H1 (cell line): ENCODE data around the gene TTF1. TPM values are rescaled to one million over a fixed set of nuclear protein-coding genes. Genes with fewer than 3 reads are reported as not detected.

Experiments
- CTCF ChIA-PET: fragments of 300-600 bp; sonication (Branson Sonifier 250); formaldehyde crosslinking; loops from one replicate; lab custom pipeline; 2021; ENCODE audit not compliant: partially characterized antibody; lab: Charles Lee
- POLR2A ChIA-PET: fragments of 300-600 bp; sonication (Branson Sonifier 250); formaldehyde crosslinking; loops from one replicate; lab custom pipeline; 2021; ENCODE audit warnings: inconsistent platforms; ENCODE audit not compliant: partially characterized antibody; lab: Charles Lee
- DNase-seq, 2 experiments: peaks; one replicate each; pipeline versions ENCODE4 v3.0.0 to v3.0.0-alpha.2; 2010 to 2022; ENCODE audit warnings: low spot score in 2 of 2, low read depth in 1 of 2, mixed read lengths in 1 of 2
- FAIRE-seq: peaks from 2 replicates; lab custom pipeline; 2011; peaks lifted over from hg19 to GRCh38; lab: Jason Lieb, UNC
- H2AFZ ChIP-seq: 2 replicates; pipeline ENCODE4 v1.8.1; 2012; ENCODE audit warnings: low read length, inconsistent platforms
- H2AK5ac ChIP-seq: 2 replicates; pipeline ENCODE4 v1.6.1; 2013; ENCODE audit warnings: low read depth, low read length
- H2BK120ac ChIP-seq: replicated peaks from 2 replicates; pipeline ENCODE3; 2013; ENCODE audit warnings: low read depth, low read length, inconsistent platforms
- H2BK12ac ChIP-seq: 2 replicates; pipeline ENCODE4 v1.6.1; 2013; ENCODE audit warnings: low read depth, low read length
- H2BK15ac ChIP-seq: 2 replicates; pipeline ENCODE4 v1.6.1; 2013; ENCODE audit warnings: low read length
- H2BK20ac ChIP-seq: 2 replicates; pipeline ENCODE4 v1.6.1; 2013; ENCODE audit warnings: low read length
- H2BK5ac ChIP-seq: 2 replicates; pipeline ENCODE4 v1.6.1; 2013; ENCODE audit warnings: low read depth, low read length
- H3K14ac ChIP-seq: 2 replicates; pipeline ENCODE4 v1.6.1; 2013; ENCODE audit warnings: inconsistent platforms; ENCODE audit not compliant: insufficient read length
- H3K18ac ChIP-seq: 2 replicates; pipeline ENCODE4 v1.6.1; 2013; ENCODE audit warnings: low read length; ENCODE audit errors: extremely low read depth
- H3K23ac ChIP-seq: 2 replicates; pipeline ENCODE4 v1.6.1; 2013; ENCODE audit warnings: inconsistent platforms; ENCODE audit not compliant: insufficient read length
- H3K23me2 ChIP-seq: 2 replicates; pipeline ENCODE4 v1.6.1; 2013; ENCODE audit warnings: low read depth, low read length
- H3K27ac ChIP-seq: 2 replicates; pipeline ENCODE4 v1.6.1; 2011; ENCODE audit warnings: low read depth, low read length, inconsistent platforms
- H3K27me3 ChIP-seq, 4 experiments: replicated peaks in 1 of 4; 1 replicate in 1 of 4; 2 replicates in 3 of 4; pipeline versions ENCODE4 v1.6.1 to v1.8.1; 2011 to 2013; ENCODE audit warnings: low read length in 3 of 4, mild to moderate bottlenecking in 3 of 4, inconsistent platforms in 2 of 4, mixed read lengths in 2 of 4, moderate library complexity in 1 of 4; ENCODE audit not compliant: control insufficient read depth in 3 of 4, insufficient read depth in 3 of 4; ENCODE audit errors: extremely low read depth in 1 of 4
- H3K36me3 ChIP-seq, 4 experiments: 2 replicates each; pipeline versions ENCODE4 v1.6.1 to v1.8.1; 2011 to 2013; ENCODE audit warnings: mild to moderate bottlenecking in 4 of 4, low read length in 3 of 4, moderate library complexity in 2 of 4, control low read depth in 1 of 4, inconsistent platforms in 1 of 4; ENCODE audit not compliant: insufficient read depth in 4 of 4, control insufficient read depth in 2 of 4
- H3K4ac ChIP-seq: replicated peaks from 2 replicates; pipeline ENCODE3; 2013; ENCODE audit warnings: low read length, low read depth, mixed read lengths, inconsistent platforms; ENCODE audit not compliant: insufficient read length
- H3K4me1 ChIP-seq, 4 experiments: replicated peaks in 1 of 4; 1 replicate in 1 of 4; 2 replicates in 3 of 4; pipeline versions ENCODE4 v1.6.1 to v1.8.1; 2011 to 2013; ENCODE audit warnings: low read length in 3 of 4, inconsistent platforms in 2 of 4, mixed read lengths in 1 of 4; ENCODE audit not compliant: insufficient read depth in 4 of 4, control insufficient read depth in 3 of 4
- H3K4me2 ChIP-seq, 2 experiments: 2 replicates each; pipeline versions ENCODE4 v1.6.1 to v1.8.1; 2011 to 2013; ENCODE audit warnings: low read depth in 2 of 2, low read length in 2 of 2, control low read depth in 1 of 2, inconsistent platforms in 1 of 2, mild to moderate bottlenecking in 1 of 2; ENCODE audit not compliant: insufficient read depth in 1 of 2
- H3K4me3 ChIP-seq, 4 experiments: fragments of 200-600, 300-600 bp in 1 of 4; sonication (generic), shearing (Covaris generic), sonication (Bioruptor Twin) in 1 of 4; 2 replicates each; pipeline versions ENCODE4 v1.5.1 to v1.8.1; 2011 to 2016; ENCODE audit warnings: low read length in 4 of 4, low read depth in 3 of 4, control low read depth in 2 of 4, inconsistent platforms in 2 of 4, mild to moderate bottlenecking in 2 of 4, mixed read lengths in 1 of 4, moderate library complexity in 1 of 4; ENCODE audit not compliant: insufficient read depth in 2 of 4; ENCODE audit errors: extremely low read depth in 1 of 4
- H3K56ac ChIP-seq: replicated peaks from 2 replicates; pipeline ENCODE3; 2013; ENCODE audit warnings: low read depth, mild to moderate bottlenecking, mixed read lengths, low read length, inconsistent platforms; ENCODE audit not compliant: insufficient read length
- H3K79me1 ChIP-seq: 2 replicates; pipeline ENCODE4 v1.6.1; 2013; ENCODE audit warnings: low read depth, low read length, control low read depth
- H3K79me2 ChIP-seq, 2 experiments: 2 replicates each; pipeline versions ENCODE4 v1.6.1 to v1.8.1; 2012 to 2013; ENCODE audit warnings: low read length in 2 of 2, mild to moderate bottlenecking in 2 of 2, inconsistent platforms in 1 of 2; ENCODE audit not compliant: insufficient read depth in 2 of 2, control insufficient read depth in 1 of 2
- H3K9ac ChIP-seq, 4 experiments: replicated peaks in 1 of 4; 1 replicate in 1 of 4; 2 replicates in 3 of 4; pipeline versions ENCODE4 v1.6.1 to v1.8.1; 2011 to 2013; ENCODE audit warnings: low read depth in 3 of 4, low read length in 3 of 4, control low read depth in 2 of 4, mild to moderate bottlenecking in 2 of 4, moderate library complexity in 2 of 4, inconsistent platforms in 1 of 4; ENCODE audit errors: extremely low read depth in 1 of 4
- H3K9me3 ChIP-seq, 2 experiments: 2 replicates each; pipeline versions ENCODE4 v1.6.1 to v1.8.1; 2012 to 2013; ENCODE audit warnings: mild to moderate bottlenecking in 2 of 2, moderate library complexity in 2 of 2, control low read depth in 1 of 2, inconsistent platforms in 1 of 2, low read depth in 1 of 2, low read length in 1 of 2, mixed read lengths in 1 of 2; ENCODE audit not compliant: insufficient read depth in 2 of 2
- H4K20me1 ChIP-seq, 2 experiments: replicated peaks in 1 of 2; 2 replicates each; pipeline versions ENCODE3 to v1.8.1; 2011 to 2013; ENCODE audit warnings: inconsistent platforms in 2 of 2, low read length in 2 of 2, mild to moderate bottlenecking in 1 of 2; ENCODE audit not compliant: insufficient read depth in 2 of 2, control insufficient read depth in 1 of 2
- H4K5ac ChIP-seq: 2 replicates; pipeline ENCODE4 v1.6.1; 2013; ENCODE audit warnings: low read length, low read depth, mixed read lengths, inconsistent platforms; ENCODE audit not compliant: insufficient read length
- H4K8ac ChIP-seq: 2 replicates; pipeline ENCODE4 v1.8.0; 2013; ENCODE audit warnings: mild to moderate bottlenecking, moderate library complexity, low read length, inconsistent platforms; ENCODE audit not compliant: insufficient read depth; ENCODE audit errors: extremely low read depth
- H4K91ac ChIP-seq: replicated peaks from 2 replicates; pipeline ENCODE3; 2013; ENCODE audit warnings: low read length, mixed read lengths, inconsistent platforms; ENCODE audit not compliant: insufficient read length
- ASH2L ChIP-seq: fragments of 200-600, 300-600 bp; sonication (generic); IDR thresholded peaks from one replicate; pipeline ENCODE4 v1.7.1; 2017; ENCODE audit warnings: low read length
- BRCA1 ChIP-seq: IDR thresholded peaks from 2 replicates; pipeline ENCODE4 v1.6.1; 2012; ENCODE audit warnings: low read depth, low read length, improper control_type of control experiment
- GTF2F1 ChIP-seq: IDR thresholded peaks from 2 replicates; pipeline ENCODE4 v1.6.1; 2012; ENCODE audit warnings: low read depth, low read length, improper control_type of control experiment, borderline replicate concordance
- SP4 ChIP-seq: IDR thresholded peaks from 2 replicates; pipeline ENCODE4 v1.6.1; 2012; ENCODE audit warnings: low read length, inconsistent platforms
- WGBS, 2 experiments: shearing (Covaris generic) in 1 of 2; methylation state at CpG; one replicate each; pipeline versions ENCODE4 v1.1.6 to v1.1.7; 2013 to 2015; ENCODE audit warnings: low lambda C conversion rate in 2 of 2, mixed read lengths in 2 of 2, inconsistent platforms in 1 of 2, low coverage in 1 of 2, missing lambda C conversion rate in 1 of 2; ENCODE audit not compliant: insufficient replicate concordance in 2 of 2, insufficient coverage in 1 of 2, insufficient read length in 1 of 2; ENCODE audit errors: extremely low coverage in 1 of 2, missing lambda C conversion rate in 1 of 2; 5-methylcytosine and 5-hydroxymethylcytosine counted together
- polyA plus RNA-seq, 7 experiments: library from polyadenylated mRNA; depleted of rRNA in 3 of 7; stranded (reverse) in 5 of 7; unstranded in 2 of 7; fragments of >200 nt in 5 of 7; fragments of 200-250 nt in 2 of 7; gene quantifications; 1 replicate in 5 of 7; 2 replicates in 1 of 7; 4 replicates in 1 of 7; pipeline versions ENCODE4 v1.2.1 to v1.2.3, GENCODE V29; 2011 to 2013; ENCODE audit warnings: missing spikeins in 2 of 7, mixed read lengths in 2 of 7
- total RNA-seq: library from RNA; stranded (reverse); fragmentation: NEBNext Ultra II Directional; extraction: Animal tissue kit (Norgen Biotek cat#: 25700); gene quantifications from 2 replicates; pipeline ENCODE4 v1.2.1, GENCODE V29; 2021
- TF ChIP-seq, protein P1 (sequence below): IDR thresholded peaks from 2 replicates; pipeline ENCODE4 v1.6.1; 2012; ENCODE audit warnings: inconsistent platforms
- TF ChIP-seq, protein P2 (sequence below): IDR thresholded peaks from 2 replicates; pipeline ENCODE4 v1.6.1; 2012; ENCODE audit warnings: inconsistent platforms

Gene TTF1
- total and polyA plus RNA-seq, 2 of the 8 experiments (the other 6 are each of a cell fraction or from before 2014, with no cell fraction given), result 7.8 to 22.2 TPM

DNA sequence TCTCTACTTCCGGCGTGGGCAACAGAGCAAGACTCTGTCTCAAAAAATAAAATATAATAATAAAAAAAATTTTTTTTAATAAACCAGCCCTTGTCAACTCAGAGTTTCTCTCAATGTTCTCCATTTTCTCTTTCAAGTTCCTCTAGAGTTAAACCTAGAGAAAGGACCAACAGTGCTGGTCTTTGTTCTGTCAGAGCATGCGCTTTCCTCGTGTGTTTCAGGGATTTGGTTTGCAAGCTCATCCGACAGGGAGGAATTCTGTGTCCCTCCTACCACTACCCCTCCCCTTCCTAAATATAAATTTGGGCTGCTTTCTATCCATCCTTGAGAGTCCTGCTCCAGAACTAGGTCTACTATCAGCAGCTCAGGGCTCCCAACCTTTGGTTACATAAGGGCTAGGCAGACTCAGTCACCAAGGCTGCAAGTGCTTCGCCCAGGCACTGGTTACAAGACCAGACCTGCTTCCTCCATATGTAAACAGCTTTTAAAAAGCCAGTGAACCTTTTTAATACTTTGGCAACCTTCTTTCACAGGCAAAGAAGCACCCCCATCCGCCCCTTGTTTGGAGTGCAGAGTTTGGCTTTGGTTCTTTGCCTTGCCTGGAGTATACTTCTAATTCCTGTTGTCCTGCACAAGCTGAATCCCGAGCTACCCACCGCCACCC lies 65.3 kb downstream of the TTF1 start:
- H2AFZ ChIP-seq, result no peak overlapping the region
- H2BK12ac ChIP-seq, result no peak overlapping the region
- 95% methylated on average over 9 of the region's 9 CpGs; no CpG with 5 or more reads in 1 of the 2 experiments for WGBS, 2 experiments
- no peak overlapping the region for H2BK120ac ChIP-seq
- H3K79me2 ChIP-seq, result no peaks in the 10 kb centered on the region
- ChIA-PET POLR2A (no interaction called here), CTCF (no interaction called here)
- H3K4ac ChIP-seq, result no peak overlapping the region
- no peak overlapping the region for H2BK20ac ChIP-seq
- no peak overlapping the region for H4K5ac ChIP-seq
- no peaks in the 10 kb centered on the region for H3K9me3 ChIP-seq
- no peak overlapping the region for H2BK5ac ChIP-seq
- H3K79me1 ChIP-seq, result peaks cover 2% of the 10 kb centered on the region
- DNase-seq (no peak), FAIRE-seq (no peak)
- H3K27me3 ChIP-seq, result no peaks in the 10 kb centered on the region
- H2BK15ac ChIP-seq, result no peak overlapping the region
- no peak overlapping the region for H3K23ac ChIP-seq
- H3K36me3 ChIP-seq, result peaks cover 18 to 86% (median 58%) of the 10 kb centered on the region in 4 experiments
- no peak overlapping the region for H2AK5ac ChIP-seq
- H3K23me2 ChIP-seq, result no peaks in the 10 kb centered on the region
- no peak overlapping the region for H3K4me2 ChIP-seq
- H3K27ac ChIP-seq, result no peak overlapping the region
- no peak overlapping the region for H4K8ac ChIP-seq
- no peak overlapping the region for H3K9ac ChIP-seq
- no peak overlapping the region for H3K4me3 ChIP-seq
- TF ChIP-seq, protein P1, sequence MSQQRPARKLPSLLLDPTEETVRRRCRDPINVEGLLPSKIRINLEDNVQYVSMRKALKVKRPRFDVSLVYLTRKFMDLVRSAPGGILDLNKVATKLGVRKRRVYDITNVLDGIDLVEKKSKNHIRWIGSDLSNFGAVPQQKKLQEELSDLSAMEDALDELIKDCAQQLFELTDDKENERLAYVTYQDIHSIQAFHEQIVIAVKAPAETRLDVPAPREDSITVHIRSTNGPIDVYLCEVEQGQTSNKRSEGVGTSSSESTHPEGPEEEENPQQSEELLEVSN, result no peak
- TF ChIP-seq BRCA1, result no peak
- TF ChIP-seq, protein P2, sequence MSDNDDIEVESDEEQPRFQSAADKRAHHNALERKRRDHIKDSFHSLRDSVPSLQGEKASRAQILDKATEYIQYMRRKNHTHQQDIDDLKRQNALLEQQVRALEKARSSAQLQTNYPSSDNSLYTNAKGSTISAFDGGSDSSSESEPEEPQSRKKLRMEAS, result no peak
- no peak for TF ChIP-seq GTF2F1
- TF ChIP-seq SP4, result no peak
- TF ChIP-seq ASH2L, result no peak
- H4K91ac ChIP-seq, result no peak overlapping the region
- no peak overlapping the region for H3K14ac ChIP-seq
- no peaks in the 10 kb centered on the region for H3K4me1 ChIP-seq
- no peak overlapping the region for H3K56ac ChIP-seq
- H3K18ac ChIP-seq, result no peak overlapping the region
- peaks cover 2 to 4% of the 10 kb centered on the region in 2 experiments for H4K20me1 ChIP-seq
